Glutamatergic neuron (in vitro differentiated cells): ENCODE data around the gene CYGB. TPM values are rescaled to one million over a fixed set of nuclear protein-coding genes. Genes with fewer than 3 reads are reported as not detected.
"Not testable (repeated sequence)": the region's sequence is repeated elsewhere in the genome, so short reads cannot be mapped to it uniquely, and the experiment has no call there.

Experiments used
- DNase-seq: peaks from one replicate; pipeline ENCODE4 v3.0.0; 2022
- H3K27ac Mint-ChIP-seq: one replicate; pipeline ENCODE4 v1.8.0; 2020; ENCODE audit warnings: mild to moderate bottlenecking, mixed read lengths, inconsistent platforms; ENCODE audit not compliant: unreplicated experiment
- H3K27me3 Mint-ChIP-seq: one replicate; pipeline ENCODE4 v1.8.0; 2020; ENCODE audit warnings: mild to moderate bottlenecking, moderate library complexity, mixed read lengths, inconsistent platforms; ENCODE audit not compliant: unreplicated experiment
- H3K36me3 Mint-ChIP-seq: one replicate; pipeline ENCODE4 v1.8.0; 2020; ENCODE audit warnings: mild to moderate bottlenecking, mixed read lengths, inconsistent platforms; ENCODE audit not compliant: unreplicated experiment
- H3K4me1 Mint-ChIP-seq: one replicate; pipeline ENCODE4 v1.8.0; 2020; ENCODE audit warnings: mild to moderate bottlenecking, low read depth, mixed read lengths, inconsistent platforms; ENCODE audit not compliant: unreplicated experiment
- H3K4me3 Mint-ChIP-seq: one replicate; pipeline ENCODE4 v1.8.0; 2020; ENCODE audit warnings: mild to moderate bottlenecking, mixed read lengths, inconsistent platforms; ENCODE audit not compliant: unreplicated experiment
- H3K9me3 Mint-ChIP-seq: one replicate; pipeline ENCODE4 v1.8.0; 2020; ENCODE audit warnings: mild to moderate bottlenecking, moderate library complexity, mixed read lengths, inconsistent platforms; ENCODE audit not compliant: unreplicated experiment
- total RNA-seq: library from RNA; stranded (reverse); fragmentation: NEBNext Ultra II Directional; extraction: Animal tissue kit (Norgen Biotek cat#: 25700); gene quantifications from one replicate; pipeline ENCODE4 v1.2.1, GENCODE V29; 2021; ENCODE audit not compliant: unreplicated experiment
- TF ChIP-seq, protein P1 (sequence below): fragments of 200-600 bp; sonication (generic); IDR thresholded peaks from one replicate; pipeline ENCODE4 v1.5.0; 2021; ENCODE audit not compliant: partially characterized antibody, unreplicated experiment

CYGB gene
- total RNA-seq, 1 donor from 2014 or later: 20.4 TPM

- H3K27ac Mint-ChIP-seq: no peak overlapping the region
- no peaks in the 10 kb centered on the region for H3K36me3 Mint-ChIP-seq
- TF ChIP-seq, protein P1, sequence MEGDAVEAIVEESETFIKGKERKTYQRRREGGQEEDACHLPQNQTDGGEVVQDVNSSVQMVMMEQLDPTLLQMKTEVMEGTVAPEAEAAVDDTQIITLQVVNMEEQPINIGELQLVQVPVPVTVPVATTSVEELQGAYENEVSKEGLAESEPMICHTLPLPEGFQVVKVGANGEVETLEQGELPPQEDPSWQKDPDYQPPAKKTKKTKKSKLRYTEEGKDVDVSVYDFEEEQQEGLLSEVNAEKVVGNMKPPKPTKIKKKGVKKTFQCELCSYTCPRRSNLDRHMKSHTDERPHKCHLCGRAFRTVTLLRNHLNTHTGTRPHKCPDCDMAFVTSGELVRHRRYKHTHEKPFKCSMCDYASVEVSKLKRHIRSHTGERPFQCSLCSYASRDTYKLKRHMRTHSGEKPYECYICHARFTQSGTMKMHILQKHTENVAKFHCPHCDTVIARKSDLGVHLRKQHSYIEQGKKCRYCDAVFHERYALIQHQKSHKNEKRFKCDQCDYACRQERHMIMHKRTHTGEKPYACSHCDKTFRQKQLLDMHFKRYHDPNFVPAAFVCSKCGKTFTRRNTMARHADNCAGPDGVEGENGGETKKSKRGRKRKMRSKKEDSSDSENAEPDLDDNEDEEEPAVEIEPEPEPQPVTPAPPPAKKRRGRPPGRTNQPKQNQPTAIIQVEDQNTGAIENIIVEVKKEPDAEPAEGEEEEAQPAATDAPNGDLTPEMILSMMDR: no peak
- peaks cover 7% of the 10 kb centered on the region for H3K27me3 Mint-ChIP-seq
- DNase-seq: peak; percentile 69
- H3K9me3 Mint-ChIP-seq: peaks cover 3% of the 10 kb centered on the region
- peaks cover 20% of the 10 kb centered on the region for H3K4me1 Mint-ChIP-seq
- no peak overlapping the region for H3K4me3 Mint-ChIP-seq
Measured at GRCh38 chr17:76529224-76530094, 8.1 kb downstream of the CYGB start.

GRCh38 chr17:76528528-76529223, 8.8 kb downstream of the CYGB start:
- no peak for DNase-seq
- TF ChIP-seq, protein P1: no peak
- no peaks in the 10 kb centered on the region for H3K36me3 Mint-ChIP-seq
- peaks cover 3% of the 10 kb centered on the region for H3K9me3 Mint-ChIP-seq
- H3K4me3 Mint-ChIP-seq: no peak overlapping the region
- H3K4me1 Mint-ChIP-seq: peaks cover 20% of the 10 kb centered on the region
- peaks cover 7% of the 10 kb centered on the region for H3K27me3 Mint-ChIP-seq
- H3K27ac Mint-ChIP-seq: peak overlapping the region; percentile 28

- Mint-ChIP-seq H3K4me1 (peaks cover 20% of the 10 kb centered on the region), H3K9me3 (peaks cover 3% of the 10 kb centered on the region), H3K36me3 (no peaks in the 10 kb centered on the region), H3K27ac (no peak overlapping the region), H3K4me3 (no peak overlapping the region), H3K27me3 (peaks cover 7% of the 10 kb centered on the region)
- DNase-seq: no peak
- TF ChIP-seq, protein P1: no peak
Measured at GRCh38 chr17:76528156-76528527, 9.4 kb downstream of the CYGB start.

DNA sequence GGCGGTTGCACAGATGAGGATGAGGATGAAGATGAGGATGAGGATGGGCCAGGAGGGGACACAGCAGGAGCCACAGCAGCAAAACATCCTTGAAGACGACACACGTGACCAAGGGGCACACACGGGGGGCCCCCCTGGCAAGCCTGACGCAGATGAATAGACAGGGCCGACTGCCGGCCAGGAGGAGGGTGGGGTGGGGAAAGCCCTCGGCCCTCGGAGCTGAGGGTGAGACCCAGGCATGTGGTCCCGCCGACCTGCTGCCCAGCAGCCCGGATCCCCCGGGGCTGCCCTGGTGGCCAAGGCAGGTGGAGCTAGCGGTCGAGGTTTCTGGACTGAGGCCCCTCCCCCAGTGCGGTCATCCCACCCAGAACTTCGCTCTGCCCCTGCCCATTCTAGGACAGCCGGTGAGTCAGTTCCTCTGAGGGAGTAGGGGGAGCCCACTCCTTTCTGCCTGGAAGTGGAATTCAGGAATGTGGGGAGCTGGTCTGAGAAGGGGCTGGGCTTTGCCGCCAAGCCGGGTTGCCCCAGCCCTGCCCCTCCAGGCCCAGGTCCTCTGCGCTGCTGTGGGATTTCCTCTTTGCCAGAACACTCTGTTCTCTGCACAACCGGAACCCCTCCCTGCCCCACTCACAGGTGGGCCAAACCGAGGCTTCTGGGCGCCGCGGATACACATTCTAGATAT, 9.9 kb downstream of the CYGB start:
- peak overlapping the region; percentile 58 for H3K4me3 Mint-ChIP-seq
- H3K27me3 Mint-ChIP-seq: peaks cover 7% of the 10 kb centered on the region
- TF ChIP-seq, protein P1: no peak
- peak overlapping the region; percentile 70 for H3K27ac Mint-ChIP-seq
- H3K9me3 Mint-ChIP-seq: peaks cover 3% of the 10 kb centered on the region
- H3K36me3 Mint-ChIP-seq: no peaks in the 10 kb centered on the region
- peak; percentile 45 for DNase-seq
- peaks cover 20% of the 10 kb centered on the region for H3K4me1 Mint-ChIP-seq

DNA sequence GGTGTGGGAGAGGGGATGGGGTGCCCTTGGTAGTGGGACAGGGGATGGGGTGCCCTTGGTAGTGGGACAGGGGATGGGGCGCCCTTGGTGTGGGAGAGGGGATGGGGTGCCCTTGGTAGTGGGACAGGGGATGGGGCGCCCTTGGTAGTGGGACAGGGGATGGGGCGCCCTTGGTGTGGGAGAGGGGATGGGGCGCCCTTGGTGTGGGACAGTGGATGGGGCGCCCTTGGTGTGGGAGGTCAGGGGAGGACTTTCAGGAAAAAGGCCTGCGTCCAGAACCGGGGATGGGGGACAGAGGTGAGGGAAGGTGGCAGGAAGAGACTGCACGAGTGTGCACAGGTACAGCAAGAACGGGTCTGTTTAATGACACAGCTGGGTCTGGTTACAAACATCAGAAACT, 10.5 kb downstream of the CYGB start:
- H3K27ac Mint-ChIP-seq: peak overlapping the region; percentile 70
- not testable (repeated sequence) for H3K27me3 Mint-ChIP-seq, DNase-seq, H3K36me3 Mint-ChIP-seq, H3K9me3 Mint-ChIP-seq
- peaks cover 18% of the 10 kb centered on the region for H3K4me1 Mint-ChIP-seq
- peak overlapping the region; percentile 58 for H3K4me3 Mint-ChIP-seq

DNA sequence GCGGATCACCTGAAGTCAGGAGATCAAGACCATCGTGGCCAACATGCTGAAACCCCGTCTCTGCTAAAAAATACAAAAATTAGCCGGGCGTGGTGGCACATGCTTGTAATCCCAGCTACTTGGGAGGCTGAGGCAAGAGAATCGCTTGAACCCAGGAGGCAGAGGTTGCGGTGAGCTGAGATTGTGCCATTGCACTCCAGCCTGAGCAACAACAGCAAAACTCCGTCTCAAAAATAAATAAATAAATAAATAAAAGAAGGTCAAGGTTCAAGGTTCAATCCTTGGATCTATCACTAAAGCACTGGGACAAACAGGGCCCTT, 12.0 kb downstream of the CYGB start:
- H3K4me3 Mint-ChIP-seq, H3K27ac Mint-ChIP-seq, H3K9me3 Mint-ChIP-seq, DNase-seq, H3K36me3 Mint-ChIP-seq, H3K27me3 Mint-ChIP-seq: not testable (repeated sequence)
- peaks cover 12% of the 10 kb centered on the region for H3K4me1 Mint-ChIP-seq
